ENCODE results near the gene CCDC87.
"Not testable (repeated sequence)": the region's sequence is repeated elsewhere in the genome, so short reads cannot be mapped to it uniquely, and the experiment has no call there.

The CCDC87 gene

GRCh38 chr11:66617155-66617834 lies 24.4 kb upstream of the CCDC87 start:
- peak overlapping the region; percentile 98 for H3K4me3 ChIP-seq (ENCODE audit: low read depth, low read length)

- peak within 1 kb of the TSS; percentile 98 for H3K4me3 ChIP-seq (ENCODE audit: low read depth, low read length)
Measured at GRCh38 chr11:66616379-66617154, 23.7 kb upstream of the CCDC87 start, which contains the start of gene RBM14. Gene RBM14 (plus strand): TSS chr11:66616630. CDS start chr11:66616721, 91 bp downstream.

- no peak overlapping the region for H3K4me3 ChIP-seq (ENCODE audit: low read depth, low read length)
Measured at GRCh38 chr11:66614073-66614472, 21.2 kb upstream of the CCDC87 start.

- no peak overlapping the region for H3K4me3 ChIP-seq (ENCODE audit: low read depth, low read length)
Measured at GRCh38 chr11:66612458-66612857, 19.6 kb upstream of the CCDC87 start.

GRCh38 chr11:66609721-66610617 lies 17.1 kb upstream of the CCDC87 start:
- H3K4me3 ChIP-seq (ENCODE audit: low read depth, low read length) = no peak overlapping the region

GRCh38 chr11:66607126-66607834 lies 14.4 kb upstream of the CCDC87 start:
- no peak overlapping the region for H3K4me3 ChIP-seq (ENCODE audit: low read depth, low read length)

GRCh38 chr11:66606608-66607007 lies 13.7 kb upstream of the CCDC87 start:
- not testable (repeated sequence) for H3K4me3 ChIP-seq (ENCODE audit: low read depth, low read length)

GRCh38 chr11:66604155-66604554 lies 11.3 kb upstream of the CCDC87 start:
- no peak overlapping the region for H3K4me3 ChIP-seq (ENCODE audit: low read depth, low read length)

- no peak overlapping the region for H3K4me3 ChIP-seq (ENCODE audit: low read depth, low read length)
Measured at GRCh38 chr11:66603072-66603471, 10.2 kb upstream of the CCDC87 start.

GRCh38 chr11:66600631-66601233 lies 7.9 kb upstream of the CCDC87 start:
- no peak overlapping the region for H3K4me3 ChIP-seq (ENCODE audit: low read depth, low read length)

- H3K4me3 ChIP-seq (ENCODE audit: low read depth, low read length) = no peak overlapping the region
Measured at GRCh38 chr11:66600219-66600618, 7.4 kb upstream of the CCDC87 start.

- H3K4me3 ChIP-seq (ENCODE audit: low read depth, low read length) = no peak overlapping the region
Measured at GRCh38 chr11:66598993-66599392, 6.1 kb upstream of the CCDC87 start.

GRCh38 chr11:66595245-66595904 lies 2.5 kb upstream of the CCDC87 start:
- H3K4me3 ChIP-seq (ENCODE audit: low read depth, low read length) = no peak overlapping the region

- peak overlapping the region; percentile 60 for H3K4me3 ChIP-seq (ENCODE audit: low read depth, low read length)
Measured at GRCh38 chr11:66593650-66594049, 787 bp upstream of the CCDC87 start.

- peak overlapping the region; percentile 60 for H3K4me3 ChIP-seq (ENCODE audit: low read depth, low read length)
Measured at GRCh38 chr11:66593303-66593635, 406 bp upstream of the CCDC87 start.

GRCh38 chr11:66591175-66591574 lies 1.7 kb downstream of the CCDC87 start:
- H3K4me3 ChIP-seq (ENCODE audit: low read depth, low read length) = no peak overlapping the region

GRCh38 chr11:66589996-66590675 lies 2.7 kb downstream of the CCDC87 start:
- no peak overlapping the region for H3K4me3 ChIP-seq (ENCODE audit: low read depth, low read length)

- not testable (repeated sequence) for H3K4me3 ChIP-seq (ENCODE audit: low read depth, low read length)
Measured at GRCh38 chr11:66589315-66589714, 3.5 kb downstream of the CCDC87 start.

GRCh38 chr11:66586136-66586535 lies 6.7 kb downstream of the CCDC87 start:
- no peak overlapping the region for H3K4me3 ChIP-seq (ENCODE audit: low read depth, low read length)
